KBM-7 (cell line): ENCODE results near the gene MYO18A.
A peak's percentile ranks its signal among the peaks of the same experiment; 100 is the strongest.

Experiments used
- DNase-seq: peaks from one replicate; pipeline ENCODE4 v3.0.0-alpha.2; 2015
- in situ Hi-C: fragments of 300-500 bp; cut with MboI; formaldehyde crosslinking; loops from 2 replicates; pipeline ENCODE4 v1.14.3; 2020; ENCODE audit warnings: low sequenced_read_pairs, low pct_unique_long_range_greater_than_20kb, mixed read lengths

MYO18A gene

GRCh38 chr17:29116804-29117753 is 63.1 kb downstream of the MYO18A start:
- peak; percentile 68 for DNase-seq
- in situ Hi-C loops = loop anchor here (25.0 kb wide), 1 partner anchor 380 kb away; the partner anchor contains the start of genes NEK8, TLCD1 and TRAF4

GRCh38 chr17:29115961-29116803 is 64.0 kb downstream of the MYO18A start:
- peak; percentile 50 for DNase-seq
- in situ Hi-C loops = loop anchor here (25.0 kb wide), 1 partner anchor 379 kb away; the partner anchor contains the start of genes NEK8, TLCD1 and TRAF4

GRCh38 chr17:29115435-29115834 is 64.8 kb downstream of the MYO18A start:
- DNase-seq = no peak
- in situ Hi-C loops = loop anchor here (25.0 kb wide), 1 partner anchor 378 kb away; the partner anchor contains the start of genes NEK8, TLCD1 and TRAF4

GRCh38 chr17:29114141-29114540 is 66.1 kb downstream of the MYO18A start:
- in situ Hi-C loops = loop anchor here (25.0 kb wide), 1 partner anchor 377 kb away; the partner anchor contains the start of genes NEK8, TLCD1 and TRAF4

GRCh38 chr17:29113334-29113733 is 66.9 kb downstream of the MYO18A start:
- in situ Hi-C loops = loop anchor here (25.0 kb wide), 1 partner anchor 376 kb away; the partner anchor contains the start of genes NEK8, TLCD1 and TRAF4
- DNase-seq = no peak

More at GRCh38 chr17:29114141-29114540, 66.1 kb downstream of the MYO18A start:
- DNase-seq = no peak

- in situ Hi-C loops = loop anchor here (25.0 kb wide), 1 partner anchor 376 kb away; the partner anchor contains the start of genes NEK8, TLCD1 and TRAF4
- no peak for DNase-seq
Observed at GRCh38 chr17:29112771-29113295, 67.4 kb downstream of the MYO18A start.

GRCh38 chr17:29111816-29112499 is 68.2 kb downstream of the MYO18A start:
- DNase-seq = peak; percentile 77

GRCh38 chr17:29110372-29110757 is 69.8 kb downstream of the MYO18A start:
- DNase-seq = no peak
- in situ Hi-C loops = loop anchor here (25.0 kb wide), 1 partner anchor 373 kb away; the partner anchor contains the start of genes NEK8, TLCD1 and TRAF4

More at GRCh38 chr17:29111816-29112499, 68.2 kb downstream of the MYO18A start:
- in situ Hi-C loops = loop anchor here (25.0 kb wide), 1 partner anchor 375 kb away; the partner anchor contains the start of genes NEK8, TLCD1 and TRAF4

- DNase-seq = no peak
- in situ Hi-C loops = loop anchor here (10.0 to 25.0 kb wide), 3 partner anchors 125 to 372 kb away; partner anchors contain the start of genes NEK8, PHF12, TLCD1 and TRAF4
Observed at GRCh38 chr17:29109477-29110371, 70.5 kb downstream of the MYO18A start.

- in situ Hi-C loops = loop anchor here (10.0 to 25.0 kb wide), 3 partner anchors 124 to 372 kb away; partner anchors contain the start of genes NEK8, PHF12, TLCD1 and TRAF4
- no peak for DNase-seq
Observed at GRCh38 chr17:29108823-29109476, 71.2 kb downstream of the MYO18A start.

- in situ Hi-C loops = loop anchor here (10.0 to 25.0 kb wide), 3 partner anchors 123 to 371 kb away; partner anchors contain the start of genes NEK8, PHF12, TLCD1 and TRAF4
- no peak for DNase-seq
Observed at GRCh38 chr17:29107933-29108822, 72.0 kb downstream of the MYO18A start.

- peak; percentile 69 for DNase-seq
- in situ Hi-C loops = loop anchor here (10.0 to 25.0 kb wide), 3 partner anchors 122 to 370 kb away; partner anchors contain the start of genes NEK8, PHF12, TLCD1 and TRAF4
Observed at GRCh38 chr17:29107084-29107483, 73.1 kb downstream of the MYO18A start.

GRCh38 chr17:29103341-29103740 is 76.9 kb downstream of the MYO18A start:
- DNase-seq = no peak
- in situ Hi-C loops = loop anchor here (10.0 to 25.0 kb wide), 3 partner anchors 119 to 366 kb away; partner anchors contain the start of genes NEK8, PHF12, TLCD1 and TRAF4

GRCh38 chr17:29102741-29103181 is 77.4 kb downstream of the MYO18A start:
- in situ Hi-C loops = loop anchor here (10.0 to 25.0 kb wide), 3 partner anchors 118 to 365 kb away; partner anchors contain the start of genes NEK8, PHF12, TLCD1 and TRAF4
- DNase-seq = no peak

- DNase-seq = no peak
- in situ Hi-C loops = loop anchor here (10.0 to 25.0 kb wide), 3 partner anchors 117 to 365 kb away; partner anchors contain the start of genes NEK8, PHF12, TLCD1 and TRAF4
Observed at GRCh38 chr17:29102046-29102445, 78.2 kb downstream of the MYO18A start.
